ENCODE measurements around the gene TNFRSF19. TPM values are rescaled to one million over a fixed set of nuclear protein-coding genes. Genes with fewer than 3 reads are reported as not detected.

The TNFRSF19 gene
- total RNA-seq, 2 experiments from 2014 or later, result not detected

- CTCF ChIA-PET (ENCODE audit: unreplicated experiment), result no interaction called here
- Histone ChIP-seq H4K20me1 (ENCODE audit: insufficient read depth, low read length) (no peaks in the 10 kb centered on the region), H3K9me2 (ENCODE audit: insufficient read depth, low read length) (no peaks in the 10 kb centered on the region), H2AFZ (ENCODE audit: low read length) (no peak overlapping the region), H3K79me2 (ENCODE audit: insufficient read depth, low read depth, low read length) (no peaks in the 10 kb centered on the region), H3K4me3 (ENCODE audit: low read depth, low read length, poor library complexity, severe bottlenecking) (no peak overlapping the region), H3K4me1 (ENCODE audit: insufficient read depth, low read length, poor library complexity, severe bottlenecking) (no peaks in the 10 kb centered on the region), H3K36me3 (ENCODE audit: insufficient read depth, low read length) (no peaks in the 10 kb centered on the region), H3K9me3 (ENCODE audit: low read length) (no peaks in the 10 kb centered on the region), H3K27ac (ENCODE audit: low read depth, low read length, poor library complexity, severe bottlenecking) (no peak overlapping the region), H3K4me2 (ENCODE audit: low read length) (no peak overlapping the region)
- BruUV-seq (replicated peaks), result no TSS peak
- DNase-seq (ENCODE audit: low spot score), result no peak
- POLR2A ChIA-PET, result no interaction called here
- TF ChIP-seq EZH2phosphoT487 (IDR thresholded peaks at IDR 0.05; ENCODE audit: borderline replicate concordance, low read depth, low read length) (no peak), CTCF (conservative IDR thresholded peaks at IDR 0.05; ENCODE audit: low read length) (no peak)
- intact Hi-C loops (cut with micrococcal nuclease; ENCODE audit: unreplicated experiment), result no loop called here
Observed at GRCh38 chr13:23709536-23709935, 139.3 kb downstream of the TNFRSF19 start.

- no peak for DNase-seq (ENCODE audit: low spot score)
- H3K9me2 ChIP-seq (ENCODE audit: insufficient read depth, low read length), result no peaks in the 10 kb centered on the region
- ChIA-PET POLR2A (no interaction called here), CTCF (ENCODE audit: unreplicated experiment) (no interaction called here)
- no TSS peak for BruUV-seq (replicated peaks)
- no peak overlapping the region for H3K27ac ChIP-seq (ENCODE audit: low read depth, low read length, poor library complexity, severe bottlenecking)
- H3K36me3 ChIP-seq (ENCODE audit: insufficient read depth, low read length), result no peaks in the 10 kb centered on the region
- intact Hi-C loops (cut with micrococcal nuclease; ENCODE audit: unreplicated experiment), result no loop called here
- no peak overlapping the region for H3K4me3 ChIP-seq (ENCODE audit: low read depth, low read length, poor library complexity, severe bottlenecking)
- no peaks in the 10 kb centered on the region for H3K79me2 ChIP-seq (ENCODE audit: insufficient read depth, low read depth, low read length)
- H2AFZ ChIP-seq (ENCODE audit: low read length), result no peak overlapping the region
- no peaks in the 10 kb centered on the region for H3K4me1 ChIP-seq (ENCODE audit: insufficient read depth, low read length, poor library complexity, severe bottlenecking)
- TF ChIP-seq EZH2phosphoT487 (IDR thresholded peaks at IDR 0.05; ENCODE audit: borderline replicate concordance, low read depth, low read length) (no peak), CTCF (conservative IDR thresholded peaks at IDR 0.05; ENCODE audit: low read length) (no peak)
- no peaks in the 10 kb centered on the region for H4K20me1 ChIP-seq (ENCODE audit: insufficient read depth, low read length)
- no peaks in the 10 kb centered on the region for H3K9me3 ChIP-seq (ENCODE audit: low read length)
- H3K4me2 ChIP-seq (ENCODE audit: low read length), result no peak overlapping the region
Observed at GRCh38 chr13:23710366-23710765, 140.2 kb downstream of the TNFRSF19 start.

- Histone ChIP-seq H3K4me2 (ENCODE audit: low read length) (no peak overlapping the region), H3K36me3 (ENCODE audit: insufficient read depth, low read length) (no peaks in the 10 kb centered on the region), H3K4me1 (ENCODE audit: insufficient read depth, low read length, poor library complexity, severe bottlenecking) (no peaks in the 10 kb centered on the region), H3K27ac (ENCODE audit: low read depth, low read length, poor library complexity, severe bottlenecking) (no peak overlapping the region), H4K20me1 (ENCODE audit: insufficient read depth, low read length) (no peaks in the 10 kb centered on the region), H3K9me2 (ENCODE audit: insufficient read depth, low read length) (no peaks in the 10 kb centered on the region), H3K4me3 (ENCODE audit: low read depth, low read length, poor library complexity, severe bottlenecking) (no peak overlapping the region), H3K9me3 (ENCODE audit: low read length) (no peaks in the 10 kb centered on the region), H2AFZ (ENCODE audit: low read length) (no peak overlapping the region), H3K79me2 (ENCODE audit: insufficient read depth, low read depth, low read length) (no peaks in the 10 kb centered on the region)
- intact Hi-C loops (cut with micrococcal nuclease; ENCODE audit: unreplicated experiment), result no loop called here
- no TSS peak for BruUV-seq (replicated peaks)
- DNase-seq (ENCODE audit: low spot score), result no peak
- TF ChIP-seq EZH2phosphoT487 (IDR thresholded peaks at IDR 0.05; ENCODE audit: borderline replicate concordance, low read depth, low read length), result no peak
- TF ChIP-seq CTCF (conservative IDR thresholded peaks at IDR 0.05; ENCODE audit: low read length), result no peak
- ChIA-PET CTCF (ENCODE audit: unreplicated experiment) (no interaction called here), POLR2A (no interaction called here)
Observed at GRCh38 chr13:23711355-23711754, 141.1 kb downstream of the TNFRSF19 start.

All from OCI-LY7 (cell line).